AG09309 (cell line): ENCODE data around the gene CDK10.

Source experiments
- DNase-seq: peaks from one replicate; pipeline ENCODE4 v3.0.0-alpha.2; 2010; ENCODE audit warnings: low read depth
- H3K4me3 ChIP-seq: 2 replicates; pipeline ENCODE4 v1.5.1; 2011; ENCODE audit warnings: mild to moderate bottlenecking, low read depth, low read length, moderate library complexity; ENCODE audit not compliant: control insufficient read depth
- TF ChIP-seq, protein P1 (sequence below): IDR thresholded peaks from 2 replicates; pipeline ENCODE4 v1.5.1; 2011; ENCODE audit warnings: mild to moderate bottlenecking, low read depth, low read length, inconsistent platforms; ENCODE audit not compliant: insufficient read depth, control insufficient read depth; ENCODE audit errors: missing control alignments

CDK10 gene

DNA sequence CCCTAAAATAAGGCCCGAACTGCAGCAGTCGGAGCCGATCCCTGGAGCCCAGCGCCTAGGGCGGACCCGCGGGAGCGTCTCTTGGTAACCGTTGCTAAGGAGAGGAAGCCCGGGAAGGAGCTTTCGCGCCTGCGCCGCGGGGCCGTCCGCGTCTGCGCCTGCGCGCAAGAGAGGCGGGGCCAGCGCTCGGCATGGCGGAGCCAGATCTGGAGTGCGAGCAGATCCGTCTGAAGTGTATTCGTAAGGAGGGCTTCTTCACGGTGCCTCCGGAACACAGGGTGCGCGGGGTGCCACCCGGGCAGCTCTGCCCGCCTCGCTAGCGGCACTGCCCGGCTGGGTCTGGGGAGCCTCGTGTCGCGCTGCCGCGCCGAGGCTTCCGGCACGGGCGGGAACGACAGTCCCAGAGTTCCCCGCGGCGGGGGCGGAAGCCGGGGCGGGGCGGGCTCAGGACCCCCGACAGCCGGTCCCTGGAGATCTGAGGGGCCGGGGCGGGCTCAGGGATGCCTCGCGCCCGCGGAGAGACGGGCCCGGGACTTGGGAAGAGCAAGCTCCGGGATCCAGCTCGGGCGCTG, at the start of gene CDK10:
Gene CDK10, plus strand, starts transcription at position 170 of the 572 bp plus-strand sequence. Its CDS starts 22 bp downstream, at position 192.
- peak within 1 kb of the TSS; percentile 81 for H3K4me3 ChIP-seq
- DNase-seq = no peak
- TF ChIP-seq, protein P1, sequence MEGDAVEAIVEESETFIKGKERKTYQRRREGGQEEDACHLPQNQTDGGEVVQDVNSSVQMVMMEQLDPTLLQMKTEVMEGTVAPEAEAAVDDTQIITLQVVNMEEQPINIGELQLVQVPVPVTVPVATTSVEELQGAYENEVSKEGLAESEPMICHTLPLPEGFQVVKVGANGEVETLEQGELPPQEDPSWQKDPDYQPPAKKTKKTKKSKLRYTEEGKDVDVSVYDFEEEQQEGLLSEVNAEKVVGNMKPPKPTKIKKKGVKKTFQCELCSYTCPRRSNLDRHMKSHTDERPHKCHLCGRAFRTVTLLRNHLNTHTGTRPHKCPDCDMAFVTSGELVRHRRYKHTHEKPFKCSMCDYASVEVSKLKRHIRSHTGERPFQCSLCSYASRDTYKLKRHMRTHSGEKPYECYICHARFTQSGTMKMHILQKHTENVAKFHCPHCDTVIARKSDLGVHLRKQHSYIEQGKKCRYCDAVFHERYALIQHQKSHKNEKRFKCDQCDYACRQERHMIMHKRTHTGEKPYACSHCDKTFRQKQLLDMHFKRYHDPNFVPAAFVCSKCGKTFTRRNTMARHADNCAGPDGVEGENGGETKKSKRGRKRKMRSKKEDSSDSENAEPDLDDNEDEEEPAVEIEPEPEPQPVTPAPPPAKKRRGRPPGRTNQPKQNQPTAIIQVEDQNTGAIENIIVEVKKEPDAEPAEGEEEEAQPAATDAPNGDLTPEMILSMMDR = no peak

DNA sequence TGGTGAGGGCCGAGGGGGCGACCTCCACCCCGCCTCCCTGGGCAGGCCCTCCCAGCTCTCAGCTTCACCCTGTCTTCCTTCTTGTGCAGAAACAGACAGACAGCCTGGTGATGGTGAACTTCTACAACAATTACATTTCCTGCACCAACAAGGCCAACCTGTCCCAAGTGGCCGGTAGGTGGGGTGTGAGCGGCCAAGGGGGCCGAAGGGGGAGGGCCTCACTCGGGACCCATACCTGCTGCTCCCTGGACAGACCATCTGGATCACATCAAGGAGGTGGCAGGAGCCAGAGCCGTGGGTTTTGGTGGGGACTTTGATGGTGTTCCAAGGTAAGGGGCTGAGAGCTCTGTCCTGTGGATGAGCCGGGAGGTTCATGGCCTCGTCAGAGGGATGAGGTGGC, 49.1 kb upstream of the CDK10 start:
- H3K4me3 ChIP-seq = no peak overlapping the region
- no peak for DNase-seq
- TF ChIP-seq, protein P1 = no peak

- no peak for DNase-seq
- no peak overlapping the region for H3K4me3 ChIP-seq
- TF ChIP-seq, protein P1 = no peak
Observed at GRCh38 chr16:89638455-89638854, 48.0 kb upstream of the CDK10 start.

GRCh38 chr16:89639385-89639784, 47.1 kb upstream of the CDK10 start:
- no peak overlapping the region for H3K4me3 ChIP-seq
- TF ChIP-seq, protein P1 = no peak
- DNase-seq = no peak

DNA sequence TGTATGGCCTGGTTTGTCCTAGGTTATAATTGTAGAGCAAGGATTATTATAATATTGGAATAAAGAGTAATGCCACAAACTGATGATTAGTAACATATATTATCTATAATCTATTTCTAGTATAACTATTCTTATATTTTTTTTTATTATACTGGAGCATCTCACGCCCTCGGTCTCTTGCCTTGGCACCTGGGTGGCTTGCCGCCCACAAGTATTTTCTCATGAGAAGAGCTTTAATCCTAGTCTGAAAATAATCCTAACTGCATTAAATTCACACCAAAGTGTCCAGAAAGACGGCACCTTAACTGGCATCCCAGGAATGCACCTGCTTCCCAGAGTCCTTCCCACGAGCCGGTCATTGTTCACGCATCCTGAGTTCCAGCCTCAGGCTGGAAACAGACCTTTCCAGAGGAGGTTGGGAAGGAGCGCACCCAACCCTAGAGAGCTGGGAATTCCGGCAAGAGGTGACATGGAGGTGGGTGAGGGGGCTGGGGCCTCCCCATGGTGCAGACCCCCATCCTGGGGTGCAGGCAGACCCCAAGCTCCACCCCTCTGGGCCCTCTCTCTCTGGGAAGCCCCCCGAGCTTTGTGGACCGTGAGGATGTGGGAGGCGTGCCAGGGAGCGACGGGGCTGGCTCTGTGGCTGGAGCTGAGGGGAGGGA, 44.9 kb upstream of the CDK10 start:
- H3K4me3 ChIP-seq = no peak overlapping the region
- DNase-seq = no peak
- TF ChIP-seq, protein P1 = no peak

DNA sequence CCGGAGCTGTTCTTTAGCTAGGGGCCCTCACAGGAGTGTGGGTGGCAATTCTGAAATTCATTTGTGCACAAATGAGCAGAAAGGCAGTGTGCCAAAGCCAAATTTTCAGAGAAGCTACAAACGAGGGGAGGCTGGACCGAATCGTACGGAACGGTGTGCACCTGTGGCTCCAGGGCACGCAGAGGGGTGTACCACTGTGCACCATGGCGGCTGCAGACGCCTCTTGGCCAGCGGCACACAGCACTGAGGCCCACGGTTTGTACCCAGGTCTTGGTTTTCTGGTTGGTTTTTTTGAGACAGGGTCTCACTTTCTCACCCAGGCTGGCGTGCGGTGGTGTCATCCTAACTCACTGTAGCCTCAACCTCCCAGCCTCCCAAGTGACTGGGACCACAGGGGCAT, 43.9 kb upstream of the CDK10 start:
- TF ChIP-seq, protein P1 = no peak
- DNase-seq = no peak
- H3K4me3 ChIP-seq = no peak overlapping the region
